Measurements from ENCODE around the gene DAG1. TPM values are rescaled to one million over a fixed set of nuclear protein-coding genes. Genes with fewer than 3 reads are reported as not detected.

DAG1 gene
- polyA plus RNA-seq, 1 of the 3 experiments (the other 2 are of a cell fraction), result 54.4 TPM

DNA sequence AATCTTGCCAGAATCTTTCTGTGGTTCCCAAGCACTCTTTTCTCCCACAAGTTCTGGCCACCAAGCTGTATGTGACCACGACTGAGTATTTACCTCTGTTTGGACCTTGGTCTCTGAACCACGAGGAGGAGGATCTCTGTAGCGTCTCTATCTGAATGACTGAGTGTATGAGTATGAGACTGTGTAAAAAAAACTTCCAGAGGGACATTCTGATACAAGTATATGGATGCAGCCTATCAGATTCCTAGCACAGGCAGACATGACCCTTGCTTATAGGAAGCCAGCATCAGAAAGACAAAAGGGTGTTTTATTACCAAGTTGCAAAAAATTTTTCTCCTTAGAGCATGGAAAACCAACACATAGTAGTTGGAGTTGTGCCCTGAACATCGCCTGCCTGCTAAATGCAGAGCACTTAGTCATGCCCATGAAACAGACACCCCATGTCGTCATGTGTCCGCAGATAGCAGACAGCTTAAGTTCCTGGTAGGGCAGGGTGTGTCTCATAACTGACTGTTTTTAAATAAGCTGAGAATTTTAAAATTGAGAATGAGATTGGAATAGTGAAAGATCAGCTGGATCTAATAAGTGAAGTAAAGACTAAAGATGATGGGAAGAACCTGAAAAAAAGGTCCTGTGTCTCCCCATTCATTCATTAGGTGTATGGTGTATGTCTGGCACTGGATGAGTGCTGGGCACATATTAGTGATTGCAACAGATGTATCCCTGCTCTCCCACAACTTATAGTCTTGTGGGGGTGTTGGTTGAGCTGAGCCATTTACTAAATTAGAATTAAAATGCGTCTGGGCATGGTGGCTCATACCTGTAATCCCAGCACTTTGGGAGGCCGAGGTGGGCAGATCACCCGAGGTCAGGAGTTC lies 30.9 kb downstream of the DAG1 start:
- Histone ChIP-seq H3K4me2 (peak overlapping the region; percentile 71), H3K4me1 (ENCODE audit: control insufficient read depth in 1 of 2, insufficient read depth in 2 of 2, low read depth in 1 of 2, low read length in 1 of 2) (peaks cover 4 to 10% of the 10 kb centered on the region in 2 experiments; a peak in 2 of 4 replicates), H2AFZ (ENCODE audit: low read depth) (peak overlapping the region; percentile 55), H3K27me3 (ENCODE audit: insufficient read depth) (no peaks in the 10 kb centered on the region), H3K9me2 (no peaks in the 10 kb centered on the region), H4K20me1 (ENCODE audit: insufficient read depth) (no peaks in the 10 kb centered on the region), H3K4me3 (ENCODE audit: low read depth in 2 of 2, low read length in 1 of 2) (peak overlapping the region in 1 of 2 experiments; percentile 40; a peak in 2 of 4 replicates), H3K9me3 (no peaks in the 10 kb centered on the region), H3K79me2 (ENCODE audit: insufficient read depth) (peaks cover 37% of the 10 kb centered on the region), H3K27ac (ENCODE audit: low read depth in 2 of 2, low read length in 1 of 2) (peak overlapping the region; percentile 34 to 81), H3F3A (replicated peaks; ENCODE audit: insufficient read depth) (peaks cover 32% of the 10 kb centered on the region), H3K9ac (peak overlapping the region; percentile 50; the same call in 1 of the 2 replicates), H3K36me3 (replicated peaks in 1 of 2; ENCODE audit: control insufficient read depth in 1 of 2, insufficient read depth in 2 of 2, low read length in 1 of 2) (no peaks in the 10 kb centered on the region)
- DNase-seq, result no peak
- peak; percentile 62; the same call in 1 of the 2 replicates for TF ChIP-seq TCF12 (IDR thresholded peaks at IDR 0.05)
- TF ChIP-seq, protein P1, sequence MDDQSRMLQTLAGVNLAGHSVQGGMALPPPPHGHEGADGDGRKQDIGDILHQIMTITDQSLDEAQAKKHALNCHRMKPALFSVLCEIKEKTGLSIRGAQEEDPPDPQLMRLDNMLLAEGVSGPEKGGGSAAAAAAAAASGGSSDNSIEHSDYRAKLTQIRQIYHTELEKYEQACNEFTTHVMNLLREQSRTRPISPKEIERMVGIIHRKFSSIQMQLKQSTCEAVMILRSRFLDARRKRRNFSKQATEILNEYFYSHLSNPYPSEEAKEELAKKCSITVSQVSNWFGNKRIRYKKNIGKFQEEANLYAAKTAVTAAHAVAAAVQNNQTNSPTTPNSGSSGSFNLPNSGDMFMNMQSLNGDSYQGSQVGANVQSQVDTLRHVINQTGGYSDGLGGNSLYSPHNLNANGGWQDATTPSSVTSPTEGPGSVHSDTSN (IDR thresholded peaks at IDR 0.05), result peak; percentile 28; the same call in 1 of the 2 replicates
- peak; percentile 39; the same call in 1 of the 2 replicates for TF ChIP-seq NFIC (IDR thresholded peaks at IDR 0.05; ENCODE audit: borderline replicate concordance)
- TF ChIP-seq EP300 (IDR thresholded peaks at IDR 0.05; ENCODE audit: borderline replicate concordance in 1 of 2, low read depth in 1 of 2, low read length in 1 of 2), result peak in 1 of 2 experiments; percentile 34; a peak in 1 of 4 replicates
- TF ChIP-seq, protein P2, sequence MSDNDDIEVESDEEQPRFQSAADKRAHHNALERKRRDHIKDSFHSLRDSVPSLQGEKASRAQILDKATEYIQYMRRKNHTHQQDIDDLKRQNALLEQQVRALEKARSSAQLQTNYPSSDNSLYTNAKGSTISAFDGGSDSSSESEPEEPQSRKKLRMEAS (IDR thresholded peaks at IDR 0.05; ENCODE audit: low read depth), result peak; percentile 39; the same call in 1 of the 2 replicates
- TF ChIP-seq POLR2AphosphoS5 (IDR thresholded peaks at IDR 0.05; ENCODE audit: low read depth, low read length), result peak; percentile 11; the same call in 1 of the 2 replicates
- peak; percentile 67; the same call in 1 of the 2 replicates for TF ChIP-seq MEF2A (IDR thresholded peaks at IDR 0.05; ENCODE audit: borderline replicate concordance, low read depth)
- TF ChIP-seq JUND (IDR thresholded peaks at IDR 0.05), result peak; percentile 51
- no peak for TF ChIP-seq CHD2 (IDR thresholded peaks at IDR 0.05; ENCODE audit: low read length, partially characterized antibody)
- no peak for TF ChIP-seq ELF1 (IDR thresholded peaks at IDR 0.05)
- TF ChIP-seq FOSL2 (IDR thresholded peaks at IDR 0.05; ENCODE audit: borderline replicate concordance, low read depth), result peak; percentile 57; the same call in 1 of the 2 replicates
- TF ChIP-seq RCOR1 (IDR thresholded peaks at IDR 0.05; ENCODE audit: low read length), result no peak
- ChIA-PET POLR2A (no interaction called here), CTCF (interaction anchor here (1.0 kb wide), 1 partner anchor 39 kb away, joined by 3 read pairs; no protein-coding TSS in a partner anchor)
- WGBS (ENCODE audit: low lambda C conversion rate), result 36% methylated on average over 9 of the region's 9 CpGs

DNA sequence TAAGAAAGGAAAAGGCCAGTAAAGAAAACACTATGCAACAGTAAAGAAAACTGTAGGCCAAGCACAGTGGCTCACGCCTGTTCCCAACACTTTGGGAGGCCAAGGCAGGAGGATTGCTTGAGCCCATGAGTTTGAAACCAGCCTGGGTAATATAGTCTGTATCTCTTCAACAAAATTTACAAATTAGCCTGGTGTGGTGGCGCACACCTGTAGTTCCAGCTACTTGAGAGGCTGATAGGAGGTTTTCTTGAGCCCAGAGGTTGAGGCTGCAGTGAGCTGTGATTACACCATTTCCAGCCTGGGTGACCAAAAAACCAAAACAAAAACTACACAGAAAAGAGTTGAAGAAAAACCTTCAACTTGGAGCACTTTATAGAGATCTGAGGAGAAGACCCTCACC lies 31.8 kb downstream of the DAG1 start:
- CTCF ChIA-PET, result interaction anchor here (1.0 kb wide), 1 partner anchor 38 kb away, joined by 3 read pairs; no protein-coding TSS in a partner anchor

More for the DNA sequence above, 31.8 kb downstream of the DAG1 start:
- TF ChIP-seq YY1 (IDR thresholded peaks at IDR 0.05; ENCODE audit: low read depth) (no peak), TEAD4 (IDR thresholded peaks at IDR 0.05; ENCODE audit: borderline replicate concordance, insufficient read depth) (no peak), RXRA (IDR thresholded peaks at IDR 0.05; ENCODE audit: borderline replicate concordance, low read depth) (no peak), EZH2phosphoT487 (IDR thresholded peaks at IDR 0.05; ENCODE audit: borderline replicate concordance, low read depth) (no peak)
- TF ChIP-seq, protein P3, sequence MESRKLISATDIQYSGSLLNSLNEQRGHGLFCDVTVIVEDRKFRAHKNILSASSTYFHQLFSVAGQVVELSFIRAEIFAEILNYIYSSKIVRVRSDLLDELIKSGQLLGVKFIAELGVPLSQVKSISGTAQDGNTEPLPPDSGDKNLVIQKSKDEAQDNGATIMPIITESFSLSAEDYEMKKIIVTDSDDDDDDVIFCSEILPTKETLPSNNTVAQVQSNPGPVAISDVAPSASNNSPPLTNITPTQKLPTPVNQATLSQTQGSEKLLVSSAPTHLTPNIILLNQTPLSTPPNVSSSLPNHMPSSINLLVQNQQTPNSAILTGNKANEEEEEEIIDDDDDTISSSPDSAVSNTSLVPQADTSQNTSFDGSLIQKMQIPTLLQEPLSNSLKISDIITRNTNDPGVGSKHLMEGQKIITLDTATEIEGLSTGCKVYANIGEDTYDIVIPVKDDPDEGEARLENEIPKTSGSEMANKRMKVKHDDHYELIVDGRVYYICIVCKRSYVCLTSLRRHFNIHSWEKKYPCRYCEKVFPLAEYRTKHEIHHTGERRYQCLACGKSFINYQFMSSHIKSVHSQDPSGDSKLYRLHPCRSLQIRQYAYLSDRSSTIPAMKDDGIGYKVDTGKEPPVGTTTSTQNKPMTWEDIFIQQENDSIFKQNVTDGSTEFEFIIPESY (IDR thresholded peaks at IDR 0.05; ENCODE audit: borderline replicate concordance, low read depth), result no peak
- 100% methylated on average over 2 of the region's 2 CpGs for WGBS (ENCODE audit: low lambda C conversion rate)
- no peaks in the 10 kb centered on the region for H3K9me3 ChIP-seq
- DNase-seq, result no peak
- H3K79me2 ChIP-seq (ENCODE audit: insufficient read depth), result peaks cover 37% of the 10 kb centered on the region
- peak overlapping the region in 1 of 2 experiments; percentile 81; a peak in 2 of 4 replicates for H3K27ac ChIP-seq (ENCODE audit: low read depth in 2 of 2, low read length in 1 of 2)
- H4K20me1 ChIP-seq (ENCODE audit: insufficient read depth), result no peaks in the 10 kb centered on the region
- H3K9me2 ChIP-seq, result no peaks in the 10 kb centered on the region
- no peak overlapping the region for H3K4me2 ChIP-seq
- H3K36me3 ChIP-seq (replicated peaks in 1 of 2; ENCODE audit: control insufficient read depth in 1 of 2, insufficient read depth in 2 of 2, low read length in 1 of 2), result no peaks in the 10 kb centered on the region
- H3K9ac ChIP-seq, result no peak overlapping the region
- peaks cover 32% of the 10 kb centered on the region for H3F3A ChIP-seq (replicated peaks; ENCODE audit: insufficient read depth)
- no peak overlapping the region for H2AFZ ChIP-seq (ENCODE audit: low read depth)
- peaks cover 4 to 10% of the 10 kb centered on the region in 2 experiments; a peak in 2 of 4 replicates for H3K4me1 ChIP-seq (ENCODE audit: control insufficient read depth in 1 of 2, insufficient read depth in 2 of 2, low read depth in 1 of 2, low read length in 1 of 2)
- no peak overlapping the region for H3K4me3 ChIP-seq (ENCODE audit: low read depth in 2 of 2, low read length in 1 of 2)
- no peaks in the 10 kb centered on the region for H3K27me3 ChIP-seq (ENCODE audit: insufficient read depth)
- POLR2A ChIA-PET, result no interaction called here

Data from SK-N-SH (cell line).